ENCODE measurements around the gene PLEKHA4. TPM values are rescaled to one million over a fixed set of nuclear protein-coding genes. Genes with fewer than 3 reads are reported as not detected.

Gene PLEKHA4
- total and polyA plus RNA-seq, 10 of the 15 experiments (the other 5 are each of a cell fraction or from before 2014, with no cell fraction given), result 0.13 to 10.0 (median 6.4) TPM; not detected in 1

DNA sequence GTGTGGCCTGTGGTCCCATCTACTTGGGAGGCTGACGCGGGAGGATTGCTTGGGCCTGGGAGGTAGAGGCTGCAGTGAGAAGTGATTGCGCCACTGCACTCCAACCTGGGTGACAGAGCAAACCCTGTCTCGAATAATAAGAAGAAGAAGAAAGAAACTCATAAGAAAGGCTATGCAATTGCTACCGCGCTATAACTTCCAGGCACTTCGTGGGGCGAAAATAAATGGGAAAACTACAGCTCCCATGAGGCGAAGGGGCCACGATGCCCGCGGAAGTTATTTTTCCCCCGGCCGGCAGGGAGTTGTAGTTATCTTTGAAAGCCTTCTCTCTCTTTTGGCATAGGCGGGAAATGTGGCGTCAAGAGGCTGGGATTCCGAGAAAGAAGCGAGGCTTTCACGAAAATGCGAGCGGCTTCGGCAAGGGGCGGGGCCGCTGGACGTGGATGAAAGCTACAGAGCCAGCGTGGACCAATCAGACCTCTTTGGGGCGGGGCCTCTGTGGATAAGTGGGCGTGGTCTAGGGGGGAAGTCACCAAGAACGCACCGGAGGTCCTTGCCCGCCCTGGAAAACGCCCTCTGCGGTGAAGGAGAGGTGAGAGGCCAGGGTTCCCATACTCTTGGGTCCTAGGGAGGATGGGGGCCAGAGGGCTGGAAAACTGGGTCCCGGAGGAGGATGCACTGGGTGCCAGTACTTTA lies 31.5 kb upstream of the PLEKHA4 start, which contains the start of gene NUCB1 (continued):
- TF ChIP-seq CUX1 (IDR thresholded peaks at IDR 0.05; ENCODE audit: insufficient replicate concordance, low read depth, low read length) (no peak), HDGF (IDR thresholded peaks at IDR 0.05) (peak; percentile 53), RUNX3 (IDR thresholded peaks at IDR 0.05; ENCODE audit: low read length) (peak; percentile 65), POLR2AphosphoS5 (IDR thresholded peaks at IDR 0.05; ENCODE audit: low read length) (0 out of 2 replicates have a peak, but pooled peaks have one; percentile 33), GABPA (IDR thresholded peaks at IDR 0.05; ENCODE audit: low read depth) (peak; percentile 93), RB1 (IDR thresholded peaks at IDR 0.05; ENCODE audit: borderline replicate concordance) (0 out of 2 replicates have a peak, but pooled peaks have one; percentile 19)
- TF ChIP-seq, protein P1, sequence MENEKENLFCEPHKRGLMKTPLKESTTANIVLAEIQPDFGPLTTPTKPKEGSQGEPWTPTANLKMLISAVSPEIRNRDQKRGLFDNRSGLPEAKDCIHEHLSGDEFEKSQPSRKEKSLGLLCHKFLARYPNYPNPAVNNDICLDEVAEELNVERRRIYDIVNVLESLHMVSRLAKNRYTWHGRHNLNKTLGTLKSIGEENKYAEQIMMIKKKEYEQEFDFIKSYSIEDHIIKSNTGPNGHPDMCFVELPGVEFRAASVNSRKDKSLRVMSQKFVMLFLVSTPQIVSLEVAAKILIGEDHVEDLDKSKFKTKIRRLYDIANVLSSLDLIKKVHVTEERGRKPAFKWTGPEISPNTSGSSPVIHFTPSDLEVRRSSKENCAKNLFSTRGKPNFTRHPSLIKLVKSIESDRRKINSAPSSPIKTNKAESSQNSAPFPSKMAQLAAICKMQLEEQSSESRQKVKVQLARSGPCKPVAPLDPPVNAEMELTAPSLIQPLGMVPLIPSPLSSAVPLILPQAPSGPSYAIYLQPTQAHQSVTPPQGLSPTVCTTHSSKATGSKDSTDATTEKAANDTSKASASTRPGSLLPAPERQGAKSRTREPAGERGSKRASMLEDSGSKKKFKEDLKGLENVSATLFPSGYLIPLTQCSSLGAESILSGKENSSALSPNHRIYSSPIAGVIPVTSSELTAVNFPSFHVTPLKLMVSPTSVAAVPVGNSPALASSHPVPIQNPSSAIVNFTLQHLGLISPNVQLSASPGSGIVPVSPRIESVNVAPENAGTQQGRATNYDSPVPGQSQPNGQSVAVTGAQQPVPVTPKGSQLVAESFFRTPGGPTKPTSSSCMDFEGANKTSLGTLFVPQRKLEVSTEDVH (IDR thresholded peaks at IDR 0.05; ENCODE audit: low read depth, partially characterized antibody), result peak; percentile 61
- TF ChIP-seq, protein P2, sequence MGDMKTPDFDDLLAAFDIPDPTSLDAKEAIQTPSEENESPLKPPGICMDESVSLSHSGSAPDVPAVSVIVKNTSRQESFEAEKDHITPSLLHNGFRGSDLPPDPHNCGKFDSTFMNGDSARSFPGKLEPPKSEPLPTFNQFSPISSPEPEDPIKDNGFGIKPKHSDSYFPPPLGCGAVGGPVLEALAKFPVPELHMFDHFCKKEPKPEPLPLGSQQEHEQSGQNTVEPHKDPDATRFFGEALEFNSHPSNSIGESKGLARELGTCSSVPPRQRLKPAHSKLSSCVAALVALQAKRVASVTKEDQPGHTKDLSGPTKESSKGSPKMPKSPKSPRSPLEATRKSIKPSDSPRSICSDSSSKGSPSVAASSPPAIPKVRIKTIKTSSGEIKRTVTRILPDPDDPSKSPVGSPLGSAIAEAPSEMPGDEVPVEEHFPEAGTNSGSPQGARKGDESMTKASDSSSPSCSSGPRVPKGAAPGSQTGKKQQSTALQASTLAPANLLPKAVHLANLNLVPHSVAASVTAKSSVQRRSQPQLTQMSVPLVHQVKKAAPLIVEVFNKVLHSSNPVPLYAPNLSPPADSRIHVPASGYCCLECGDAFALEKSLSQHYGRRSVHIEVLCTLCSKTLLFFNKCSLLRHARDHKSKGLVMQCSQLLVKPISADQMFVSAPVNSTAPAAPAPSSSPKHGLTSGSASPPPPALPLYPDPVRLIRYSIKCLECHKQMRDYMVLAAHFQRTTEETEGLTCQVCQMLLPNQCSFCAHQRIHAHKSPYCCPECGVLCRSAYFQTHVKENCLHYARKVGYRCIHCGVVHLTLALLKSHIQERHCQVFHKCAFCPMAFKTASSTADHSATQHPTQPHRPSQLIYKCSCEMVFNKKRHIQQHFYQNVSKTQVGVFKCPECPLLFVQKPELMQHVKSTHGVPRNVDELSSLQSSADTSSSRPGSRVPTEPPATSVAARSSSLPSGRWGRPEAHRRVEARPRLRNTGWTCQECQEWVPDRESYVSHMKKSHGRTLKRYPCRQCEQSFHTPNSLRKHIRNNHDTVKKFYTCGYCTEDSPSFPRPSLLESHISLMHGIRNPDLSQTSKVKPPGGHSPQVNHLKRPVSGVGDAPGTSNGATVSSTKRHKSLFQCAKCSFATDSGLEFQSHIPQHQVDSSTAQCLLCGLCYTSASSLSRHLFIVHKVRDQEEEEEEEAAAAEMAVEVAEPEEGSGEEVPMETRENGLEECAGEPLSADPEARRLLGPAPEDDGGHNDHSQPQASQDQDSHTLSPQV (IDR thresholded peaks at IDR 0.05), result peak; percentile 6; the same call in 1 of the 2 replicates
- TF ChIP-seq, protein P3, sequence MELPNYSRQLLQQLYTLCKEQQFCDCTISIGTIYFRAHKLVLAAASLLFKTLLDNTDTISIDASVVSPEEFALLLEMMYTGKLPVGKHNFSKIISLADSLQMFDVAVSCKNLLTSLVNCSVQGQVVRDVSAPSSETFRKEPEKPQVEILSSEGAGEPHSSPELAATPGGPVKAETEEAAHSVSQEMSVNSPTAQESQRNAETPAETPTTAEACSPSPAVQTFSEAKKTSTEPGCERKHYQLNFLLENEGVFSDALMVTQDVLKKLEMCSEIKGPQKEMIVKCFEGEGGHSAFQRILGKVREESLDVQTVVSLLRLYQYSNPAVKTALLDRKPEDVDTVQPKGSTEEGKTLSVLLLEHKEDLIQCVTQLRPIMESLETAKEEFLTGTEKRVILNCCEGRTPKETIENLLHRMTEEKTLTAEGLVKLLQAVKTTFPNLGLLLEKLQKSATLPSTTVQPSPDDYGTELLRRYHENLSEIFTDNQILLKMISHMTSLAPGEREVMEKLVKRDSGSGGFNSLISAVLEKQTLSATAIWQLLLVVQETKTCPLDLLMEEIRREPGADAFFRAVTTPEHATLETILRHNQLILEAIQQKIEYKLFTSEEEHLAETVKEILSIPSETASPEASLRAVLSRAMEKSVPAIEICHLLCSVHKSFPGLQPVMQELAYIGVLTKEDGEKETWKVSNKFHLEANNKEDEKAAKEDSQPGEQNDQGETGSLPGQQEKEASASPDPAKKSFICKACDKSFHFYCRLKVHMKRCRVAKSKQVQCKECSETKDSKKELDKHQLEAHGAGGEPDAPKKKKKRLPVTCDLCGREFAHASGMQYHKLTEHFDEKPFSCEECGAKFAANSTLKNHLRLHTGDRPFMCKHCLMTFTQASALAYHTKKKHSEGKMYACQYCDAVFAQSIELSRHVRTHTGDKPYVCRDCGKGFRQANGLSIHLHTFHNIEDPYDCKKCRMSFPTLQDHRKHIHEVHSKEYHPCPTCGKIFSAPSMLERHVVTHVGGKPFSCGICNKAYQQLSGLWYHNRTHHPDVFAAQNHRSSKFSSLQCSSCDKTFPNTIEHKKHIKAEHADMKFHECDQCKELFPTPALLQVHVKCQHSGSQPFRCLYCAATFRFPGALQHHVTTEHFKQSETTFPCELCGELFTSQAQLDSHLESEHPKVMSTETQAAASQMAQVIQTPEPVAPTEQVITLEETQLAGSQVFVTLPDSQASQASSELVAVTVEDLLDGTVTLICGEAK (IDR thresholded peaks at IDR 0.05; ENCODE audit: borderline replicate concordance), result peak; percentile 85; the same call in 1 of the 2 replicates
